WTC11 (cell line): ENCODE results near the gene ELMO1. TPM values are rescaled to one million over a fixed set of nuclear protein-coding genes. Genes with fewer than 3 reads are reported as not detected.

Experiments
- ATAC-seq: fragments of 200-7000 bp; cut with Tn5 transposase; 2 replicates; pipeline ENCODE4 v1.10.0; 2021; ENCODE audit warnings: mild to moderate bottlenecking, moderate library complexity
- CTCF ChIA-PET: fragments of 300-600 bp; sonication (Branson Sonifier 250); formaldehyde crosslinking; loops from one replicate; lab custom pipeline; 2021; ENCODE audit warnings: antibody characterized with exemption; lab: Charles Lee
- POLR2A ChIA-PET: fragments of 350-600 bp; sonication (Branson Sonifier 250); formaldehyde crosslinking; loops from one replicate; lab custom pipeline; 2021; ENCODE audit warnings: antibody characterized with exemption; lab: Charles Lee
- DNase-seq: peaks from one replicate; pipeline ENCODE4 v3.0.0; 2021; ENCODE audit warnings: low spot score
- H3K27ac Mint-ChIP-seq: 2 replicates; pipeline ENCODE4 v1.8.0; 2021; ENCODE audit warnings: mixed read lengths
- H3K27me3 Mint-ChIP-seq: 2 replicates; pipeline ENCODE4 v1.8.0; 2021; ENCODE audit warnings: low read depth, mild to moderate bottlenecking, moderate library complexity, mixed read lengths
- H3K36me3 Mint-ChIP-seq: 2 replicates; pipeline ENCODE4 v1.8.0; 2021; ENCODE audit warnings: mixed read lengths
- H3K4me1 Mint-ChIP-seq: 2 replicates; pipeline ENCODE4 v1.8.0; 2022; ENCODE audit warnings: mixed read lengths
- H3K4me3 Mint-ChIP-seq: 2 replicates; pipeline ENCODE4 v1.8.0; 2021; ENCODE audit warnings: mild to moderate bottlenecking, moderate library complexity, mixed read lengths
- H3K9me3 Mint-ChIP-seq: 2 replicates; pipeline ENCODE4 v1.8.0; 2021; ENCODE audit warnings: mixed read lengths
- ETV6 ChIP-seq: sonication (generic); formaldehyde crosslinking; IDR thresholded peaks from 2 replicates; pipeline ENCODE4 v1.8.1; 2022; ENCODE audit warnings: mild to moderate bottlenecking, missing genetic modification reagents
- GABPB1 ChIP-seq: sonication (generic); formaldehyde crosslinking; IDR thresholded peaks from 2 replicates; pipeline ENCODE4 v1.8.1; 2023; ENCODE audit warnings: mild to moderate bottlenecking, missing genetic modification reagents
- NFE2L1 ChIP-seq: sonication (generic); formaldehyde crosslinking; IDR thresholded peaks from 2 replicates; pipeline ENCODE4 v1.8.1; 2023; ENCODE audit warnings: missing genetic modification reagents
- NR1H2 ChIP-seq: sonication (generic); formaldehyde crosslinking; IDR thresholded peaks from 2 replicates; pipeline ENCODE4 v1.9.0; 2021; ENCODE audit warnings: mild to moderate bottlenecking, moderate library complexity, missing genetic modification reagents
- NR2C2 ChIP-seq: sonication (generic); formaldehyde crosslinking; IDR thresholded peaks from 2 replicates; pipeline ENCODE4 v1.8.0; 2022; ENCODE audit warnings: mild to moderate bottlenecking, missing genetic modification reagents
- NR3C1 ChIP-seq: sonication (generic); formaldehyde crosslinking; conservative IDR thresholded peaks from 2 replicates; pipeline ENCODE4 v1.8.1; 2023; ENCODE audit warnings: low read depth, mild to moderate bottlenecking, missing genetic modification reagents
- RORB ChIP-seq: fragments of 250-450 bp; sonication (Bioruptor Pico); IDR thresholded peaks from 2 replicates; pipeline ENCODE4 v1.9.0; 2021; ENCODE audit warnings: mild to moderate bottlenecking
- SMAD4 ChIP-seq: sonication (generic); formaldehyde crosslinking; IDR thresholded peaks from 2 replicates; pipeline ENCODE4 v1.8.0; 2022; ENCODE audit warnings: mild to moderate bottlenecking, missing genetic modification reagents
- SOX15 ChIP-seq: fragments of 250-450 bp; sonication (Bioruptor Pico); IDR thresholded peaks from 2 replicates; pipeline ENCODE4 v1.9.0; 2021; ENCODE audit warnings: mild to moderate bottlenecking
- TEAD1 ChIP-seq: sonication (generic); formaldehyde crosslinking; IDR thresholded peaks from 2 replicates; pipeline ENCODE4 v1.8.0; 2022; ENCODE audit warnings: mild to moderate bottlenecking, missing genetic modification reagents
- TP53 ChIP-seq: sonication (generic); formaldehyde crosslinking; IDR thresholded peaks from 2 replicates; pipeline ENCODE4 v1.8.1; 2023; ENCODE audit warnings: mild to moderate bottlenecking, missing genetic modification reagents
- USF1 ChIP-seq: sonication (generic); formaldehyde crosslinking; IDR thresholded peaks from 2 replicates; pipeline ENCODE4 v1.8.0; 2022; ENCODE audit warnings: mild to moderate bottlenecking, missing genetic modification reagents
- ZNF232 ChIP-seq: sonication (generic); formaldehyde crosslinking; IDR thresholded peaks from 2 replicates; pipeline ENCODE4 v1.8.0; 2022; ENCODE audit warnings: mild to moderate bottlenecking, missing genetic modification reagents
- ZNF423 ChIP-seq: fragments of 250-450 bp; sonication (Bioruptor Pico); IDR thresholded peaks from 2 replicates; pipeline ENCODE4 v2.1.2; 2022; ENCODE audit warnings: mild to moderate bottlenecking, moderate library complexity
- total RNA-seq: library from RNA; stranded (reverse); gene quantifications from 3 replicates; pipeline ENCODE4 v1.2.3, GENCODE V29; 2021
- TF ChIP-seq, protein P1 (sequence below): sonication (generic); formaldehyde crosslinking; IDR thresholded peaks from 2 replicates; pipeline ENCODE4 v1.8.0; 2022; ENCODE audit warnings: mild to moderate bottlenecking, missing genetic modification reagents
- TF ChIP-seq, protein P2 (sequence below): sonication (generic); formaldehyde crosslinking; IDR thresholded peaks from 2 replicates; pipeline ENCODE4 v1.8.0; 2022; ENCODE audit warnings: missing genetic modification reagents

ELMO1 gene
- total RNA-seq, 1 experiment from 2014 or later: 19.4 TPM

- DNase-seq: no peak
- ChIA-PET POLR2A (interaction anchor here (0.6 kb wide), 1 partner anchor 483 kb away, joined by 5 read pairs; no protein-coding TSS in a partner anchor), CTCF (interaction anchor here (1.3 to 1.6 kb wide), 2 partner anchors 220 to 239 kb away, joined by 3 to 5 read pairs; no protein-coding TSS in a partner anchor)
- no peak for ATAC-seq
- Mint-ChIP-seq H3K9me3 (no peaks in the 10 kb centered on the region), H3K27ac (no peak overlapping the region), H3K27me3 (no peaks in the 10 kb centered on the region), H3K36me3 (no peaks in the 10 kb centered on the region; the same call in 1 of the 2 replicates), H3K4me3 (no peak overlapping the region), H3K4me1 (peaks cover 58% of the 10 kb centered on the region)
- TF ChIP-seq GABPB1 (CRISPR knock-in tag) (no peak), NR1H2 (CRISPR knock-in tag) (no peak), ZNF232 (no peak), NR2C2 (no peak)
- TF ChIP-seq, protein P1, sequence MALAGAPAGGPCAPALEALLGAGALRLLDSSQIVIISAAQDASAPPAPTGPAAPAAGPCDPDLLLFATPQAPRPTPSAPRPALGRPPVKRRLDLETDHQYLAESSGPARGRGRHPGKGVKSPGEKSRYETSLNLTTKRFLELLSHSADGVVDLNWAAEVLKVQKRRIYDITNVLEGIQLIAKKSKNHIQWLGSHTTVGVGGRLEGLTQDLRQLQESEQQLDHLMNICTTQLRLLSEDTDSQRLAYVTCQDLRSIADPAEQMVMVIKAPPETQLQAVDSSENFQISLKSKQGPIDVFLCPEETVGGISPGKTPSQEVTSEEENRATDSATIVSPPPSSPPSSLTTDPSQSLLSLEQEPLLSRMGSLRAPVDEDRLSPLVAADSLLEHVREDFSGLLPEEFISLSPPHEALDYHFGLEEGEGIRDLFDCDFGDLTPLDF (CRISPR knock-in tag): no peak
Measured at GRCh38 chr7:36961693-36962092, 487.0 kb downstream of the ELMO1 start.

- no peak overlapping the region for H3K27ac Mint-ChIP-seq
- POLR2A ChIA-PET: interaction anchor here (0.6 kb wide), 1 partner anchor 483 kb away, joined by 5 read pairs; no protein-coding TSS in a partner anchor
- DNase-seq: no peak
Measured at GRCh38 chr7:36961097-36961496, 487.6 kb downstream of the ELMO1 start.

GRCh38 chr7:36960105-36960504 lies 488.6 kb downstream of the ELMO1 start:
- no peaks in the 10 kb centered on the region for H3K27me3 Mint-ChIP-seq
- TF ChIP-seq SMAD4 (CRISPR knock-in tag): no peak
- TF ChIP-seq NFE2L1: no peak
- TF ChIP-seq ETV6 (CRISPR knock-in tag): no peak
- no peak for TF ChIP-seq SOX15
- CTCF ChIA-PET: interaction anchor here (1.3 kb wide), 1 partner anchor 222 kb away, joined by 3 read pairs; no protein-coding TSS in a partner anchor
- POLR2A ChIA-PET: no interaction called here
- no peaks in the 10 kb centered on the region; the same call in 1 of the 2 replicates for H3K36me3 Mint-ChIP-seq
- H3K9me3 Mint-ChIP-seq: peaks cover 2% of the 10 kb centered on the region; the same call in 1 of the 2 replicates
- DNase-seq (no peak), ATAC-seq (no peak)
- no peak overlapping the region for H3K4me3 Mint-ChIP-seq
- peaks cover 51% of the 10 kb centered on the region for H3K4me1 Mint-ChIP-seq
- H3K27ac Mint-ChIP-seq: no peak overlapping the region

More at GRCh38 chr7:36961097-36961496, 487.6 kb downstream of the ELMO1 start:
- no peak for ATAC-seq
- H3K27me3 Mint-ChIP-seq: no peaks in the 10 kb centered on the region
- CTCF ChIA-PET: interaction anchor here (1.3 kb wide), 1 partner anchor 221 kb away, joined by 3 read pairs; no protein-coding TSS in a partner anchor
- no peak overlapping the region for H3K4me3 Mint-ChIP-seq
- peaks cover 52% of the 10 kb centered on the region for H3K4me1 Mint-ChIP-seq
- H3K36me3 Mint-ChIP-seq: no peaks in the 10 kb centered on the region; the same call in 1 of the 2 replicates
- TF ChIP-seq TEAD1 (CRISPR knock-in tag) (no peak), ZNF423 (CRISPR knock-in tag) (no peak), RORB (no peak), USF1 (CRISPR knock-in tag) (no peak)
- TF ChIP-seq, protein P2, sequence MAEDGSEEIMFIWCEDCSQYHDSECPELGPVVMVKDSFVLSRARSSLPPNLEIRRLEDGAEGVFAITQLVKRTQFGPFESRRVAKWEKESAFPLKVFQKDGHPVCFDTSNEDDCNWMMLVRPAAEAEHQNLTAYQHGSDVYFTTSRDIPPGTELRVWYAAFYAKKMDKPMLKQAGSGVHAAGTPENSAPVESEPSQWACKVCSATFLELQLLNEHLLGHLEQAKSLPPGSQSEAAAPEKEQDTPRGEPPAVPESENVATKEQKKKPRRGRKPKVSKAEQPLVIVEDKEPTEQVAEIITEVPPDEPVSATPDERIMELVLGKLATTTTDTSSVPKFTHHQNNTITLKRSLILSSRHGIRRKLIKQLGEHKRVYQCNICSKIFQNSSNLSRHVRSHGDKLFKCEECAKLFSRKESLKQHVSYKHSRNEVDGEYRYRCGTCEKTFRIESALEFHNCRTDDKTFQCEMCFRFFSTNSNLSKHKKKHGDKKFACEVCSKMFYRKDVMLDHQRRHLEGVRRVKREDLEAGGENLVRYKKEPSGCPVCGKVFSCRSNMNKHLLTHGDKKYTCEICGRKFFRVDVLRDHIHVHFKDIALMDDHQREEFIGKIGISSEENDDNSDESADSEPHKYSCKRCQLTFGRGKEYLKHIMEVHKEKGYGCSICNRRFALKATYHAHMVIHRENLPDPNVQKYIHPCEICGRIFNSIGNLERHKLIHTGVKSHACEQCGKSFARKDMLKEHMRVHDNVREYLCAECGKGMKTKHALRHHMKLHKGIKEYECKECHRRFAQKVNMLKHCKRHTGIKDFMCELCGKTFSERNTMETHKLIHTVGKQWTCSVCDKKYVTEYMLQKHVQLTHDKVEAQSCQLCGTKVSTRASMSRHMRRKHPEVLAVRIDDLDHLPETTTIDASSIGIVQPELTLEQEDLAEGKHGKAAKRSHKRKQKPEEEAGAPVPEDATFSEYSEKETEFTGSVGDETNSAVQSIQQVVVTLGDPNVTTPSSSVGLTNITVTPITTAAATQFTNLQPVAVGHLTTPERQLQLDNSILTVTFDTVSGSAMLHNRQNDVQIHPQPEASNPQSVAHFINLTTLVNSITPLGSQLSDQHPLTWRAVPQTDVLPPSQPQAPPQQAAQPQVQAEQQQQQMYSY (CRISPR knock-in tag): no peak
- no peaks in the 10 kb centered on the region for H3K9me3 Mint-ChIP-seq

GRCh38 chr7:36958111-36958733 lies 490.4 kb downstream of the ELMO1 start:
- no peak for ATAC-seq
- no peak for TF ChIP-seq NR2C2
- no peak for TF ChIP-seq NR3C1 (CRISPR knock-in tag)
- TF ChIP-seq TP53 (CRISPR knock-in tag): no peak
- TF ChIP-seq, all 79 proteins: peak for 0
- CTCF ChIA-PET: interaction anchor here (1.0 to 3.0 kb wide), 3 partner anchors 9 to 240 kb away, joined by 3 to 17 read pairs (median 4); no protein-coding TSS in a partner anchor
- no peak overlapping the region for H3K4me3 Mint-ChIP-seq
- no peak for DNase-seq
- peaks cover 4% of the 10 kb centered on the region; the same call in 1 of the 2 replicates for H3K9me3 Mint-ChIP-seq
- peaks cover 39% of the 10 kb centered on the region for H3K4me1 Mint-ChIP-seq
- H3K36me3 Mint-ChIP-seq: no peaks in the 10 kb centered on the region; the same call in 1 of the 2 replicates
- no peaks in the 10 kb centered on the region for H3K27me3 Mint-ChIP-seq
- POLR2A ChIA-PET: no interaction called here
- no peak overlapping the region for H3K27ac Mint-ChIP-seq
